Measurements from ENCODE around the gene OR10C1.

GRCh38 chr6:29465801-29466200 lies 26.7 kb downstream of the OR10C1 start:
- TF ChIP-seq CTCF (conservative IDR thresholded peaks at IDR 0.05): no peak
- no peak for TF ChIP-seq ZFX (IDR thresholded peaks at IDR 0.05)

Data from C4-2B (cell line).